Mucosa of descending colon (tissue), 3 donors: Measurements from ENCODE around the gene CACNA1C. TPM values are rescaled to one million over a fixed set of nuclear protein-coding genes. Genes with fewer than 3 reads are reported as not detected.

ENCODE experiments used
- ATAC-seq: fragments of 200-7000 bp; cut with Tn5 transposase; one replicate; pipeline ENCODE4 v1.9.1; 2020; ENCODE audit warnings: mild to moderate bottlenecking, moderate library complexity
- DNase-seq, 3 donors: peaks; one replicate each; pipeline ENCODE4 v3.0.0-alpha.2; 2020
- H3K36me3 ChIP-seq: fragments of 200-600 bp; one replicate; pipeline ENCODE4 v1.8.0; 2021; ENCODE audit warnings: low read depth, mild to moderate bottlenecking
- H3K4me1 ChIP-seq: fragments of 200-600 bp; one replicate; pipeline ENCODE4 v1.8.0; 2021; ENCODE audit warnings: low read depth, mild to moderate bottlenecking
- H3K4me3 ChIP-seq: fragments of 200-600 bp; one replicate; pipeline ENCODE4 v1.8.0; 2021; ENCODE audit warnings: mild to moderate bottlenecking
- H3K9me3 ChIP-seq: fragments of 200-600 bp; one replicate; pipeline ENCODE4 v1.8.0; 2021; ENCODE audit warnings: mild to moderate bottlenecking
- CTCF ChIP-seq: fragments of 200-600 bp; IDR thresholded peaks from one replicate; pipeline ENCODE4 v1.8.0; 2022; ENCODE audit warnings: antibody characterized with exemption, mild to moderate bottlenecking
- intact Hi-C, 2 donors: fragments of 100-400 bp; cut with DNase I in 1 of 2; cut with micrococcal nuclease in 1 of 2; formaldehyde crosslinking; loops; one replicate each; pipeline versions ENCODE4 v1.11.0 to v1.11.1; 2022; cut with DNase I, micrococcal nuclease
- total RNA-seq, 3 donors: library from RNA; stranded (reverse); fragmentation: NEBNext Ultra II Directional in 2 of 3; extraction: Animal tissue kit (Norgen Biotek cat#: 25700) in 2 of 3; gene quantifications; one replicate each; pipeline versions ENCODE4 v1.2.1 to v1.2.4, GENCODE V29; 2021 to 2023
- donor health status: DM: no; HTN: no; CAD: no; lungs with moderate emphysema.
- donor health status: DM: no; HTN: no; CAD: no.
- donor health status: DM: no; HTN: yes; CAD: no.

The CACNA1C gene
- total RNA-seq, 3 donors from 2014 or later, result 5.5 to 89.4 (median 9.2) TPM

GRCh38 chr12:2454601-2455177 is 401.9 kb downstream of the CACNA1C start:
- no peak for TF ChIP-seq CTCF
- no peak for ATAC-seq
- Histone ChIP-seq H3K9me3 (no peaks in the 10 kb centered on the region), H3K4me1 (no peaks in the 10 kb centered on the region), H3K4me3 (no peak overlapping the region), H3K36me3 (no peaks in the 10 kb centered on the region)
- intact Hi-C loops, result no loop called here
- no peak for DNase-seq

GRCh38 chr12:2455410-2455809 is 402.6 kb downstream of the CACNA1C start:
- H3K4me3 ChIP-seq, result no peak overlapping the region
- H3K36me3 ChIP-seq, result no peaks in the 10 kb centered on the region
- no peak for DNase-seq
- intact Hi-C loops, result no loop called here
- no peak for TF ChIP-seq CTCF
- no peaks in the 10 kb centered on the region for H3K4me1 ChIP-seq
- no peaks in the 10 kb centered on the region for H3K9me3 ChIP-seq
- no peak for ATAC-seq

- H3K4me3 ChIP-seq, result no peak overlapping the region
- H3K9me3 ChIP-seq, result no peaks in the 10 kb centered on the region
- ATAC-seq (no peak), DNase-seq (peak in 1 of 3 donors; percentile 11)
- no peak for TF ChIP-seq CTCF
- no peaks in the 10 kb centered on the region for H3K36me3 ChIP-seq
- H3K4me1 ChIP-seq, result no peaks in the 10 kb centered on the region
- intact Hi-C loops, result no loop called here
These were observed 403.5 kb downstream of the CACNA1C start for GRCh38 chr12:2456122-2456812.

- H3K4me3 ChIP-seq, result no peak overlapping the region
- no peaks in the 10 kb centered on the region for H3K36me3 ChIP-seq
- DNase-seq (no peak), ATAC-seq (no peak)
- intact Hi-C loops, result no loop called here
- no peaks in the 10 kb centered on the region for H3K4me1 ChIP-seq
- TF ChIP-seq CTCF, result no peak
- no peaks in the 10 kb centered on the region for H3K9me3 ChIP-seq
These were observed 404.0 kb downstream of the CACNA1C start for GRCh38 chr12:2456813-2457186.

- DNase-seq (no peak), ATAC-seq (no peak)
- no peaks in the 10 kb centered on the region for H3K4me1 ChIP-seq
These were observed 404.6 kb downstream of the CACNA1C start for GRCh38 chr12:2457215-2457932.

More at GRCh38 chr12:2457215-2457932, 404.6 kb downstream of the CACNA1C start:
- TF ChIP-seq CTCF, result no peak
- Histone ChIP-seq H3K9me3 (no peaks in the 10 kb centered on the region), H3K4me3 (no peak overlapping the region), H3K36me3 (no peaks in the 10 kb centered on the region)
- intact Hi-C loops, result no loop called here
